Keratinocyte (primary cell): ENCODE measurements around the gene GRIN2C.

Source experiments
- CTCF ChIP-seq, 3 experiments: IDR thresholded peaks in 1 of 3; conservative IDR thresholded peaks in 1 of 3; optimal IDR thresholded peaks in 1 of 3; 2 replicates in 2 of 3; 3 replicates in 1 of 3; pipeline versions ENCODE3 to v1.5.1; 2011; ENCODE audit warnings: low read length in 3 of 3, mild to moderate bottlenecking in 3 of 3, moderate library complexity in 2 of 3, control low read depth in 1 of 3, inconsistent platforms in 1 of 3; ENCODE audit not compliant: insufficient read depth in 2 of 3; ENCODE audit errors: extremely low read depth in 1 of 3
- EZH2 ChIP-seq: IDR thresholded peaks from one replicate; pipeline ENCODE4 v1.6.1; 2012; ENCODE audit warnings: inconsistent platforms, mild to moderate bottlenecking, low read length, moderate library complexity

- TF ChIP-seq CTCF (optimal IDR thresholded peaks at IDR 0.05 in 1 of 3, IDR thresholded peaks at IDR 0.05 in 1 of 3, conservative IDR thresholded peaks at IDR 0.05 in 1 of 3; ENCODE audit: extremely low read depth in 1 of 3, insufficient read depth in 2 of 3, low read length in 3 of 3) (no peak), EZH2 (no peak)
Measured at GRCh38 chr17:74904687-74905409, 45.2 kb upstream of the GRIN2C start.
